PC-9 (cell line): ENCODE measurements around the gene ZFYVE9.

Experiments
- EZH2 ChIP-seq: fragments of 200-600 bp; sonication (generic); IDR thresholded peaks from 2 replicates; pipeline ENCODE4 v1.8.0; 2017; ENCODE audit warnings: antibody characterized with exemption, low read depth
- TF ChIP-seq, protein P1 (sequence below): fragments of 200-600 bp; sonication (generic); conservative IDR thresholded peaks from 2 replicates; pipeline ENCODE4 v1.6.1; 2017; ENCODE audit warnings: mixed run types, antibody characterized with exemption, mild to moderate bottlenecking, moderate library complexity

DNA sequence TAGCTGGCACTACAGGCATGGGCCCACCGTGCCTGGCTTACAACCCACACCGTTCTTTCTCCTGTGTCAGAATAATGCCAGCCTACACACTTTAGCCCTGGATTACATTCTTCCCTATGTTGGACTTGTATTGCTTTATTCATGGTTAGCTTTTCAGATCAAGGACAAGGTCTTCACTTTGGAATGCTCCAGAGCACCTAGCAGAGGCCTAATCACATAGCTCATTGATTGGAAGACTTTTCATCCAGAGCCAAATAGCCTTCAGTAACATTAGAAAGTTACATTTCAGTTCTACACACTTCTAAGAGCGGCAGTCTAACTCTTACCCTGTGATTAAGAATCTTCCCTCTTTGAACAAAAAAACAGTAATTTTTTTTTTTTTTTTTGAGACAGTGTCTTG is 29.4 kb upstream of the ZFYVE9 start:
- TF ChIP-seq, protein P1, sequence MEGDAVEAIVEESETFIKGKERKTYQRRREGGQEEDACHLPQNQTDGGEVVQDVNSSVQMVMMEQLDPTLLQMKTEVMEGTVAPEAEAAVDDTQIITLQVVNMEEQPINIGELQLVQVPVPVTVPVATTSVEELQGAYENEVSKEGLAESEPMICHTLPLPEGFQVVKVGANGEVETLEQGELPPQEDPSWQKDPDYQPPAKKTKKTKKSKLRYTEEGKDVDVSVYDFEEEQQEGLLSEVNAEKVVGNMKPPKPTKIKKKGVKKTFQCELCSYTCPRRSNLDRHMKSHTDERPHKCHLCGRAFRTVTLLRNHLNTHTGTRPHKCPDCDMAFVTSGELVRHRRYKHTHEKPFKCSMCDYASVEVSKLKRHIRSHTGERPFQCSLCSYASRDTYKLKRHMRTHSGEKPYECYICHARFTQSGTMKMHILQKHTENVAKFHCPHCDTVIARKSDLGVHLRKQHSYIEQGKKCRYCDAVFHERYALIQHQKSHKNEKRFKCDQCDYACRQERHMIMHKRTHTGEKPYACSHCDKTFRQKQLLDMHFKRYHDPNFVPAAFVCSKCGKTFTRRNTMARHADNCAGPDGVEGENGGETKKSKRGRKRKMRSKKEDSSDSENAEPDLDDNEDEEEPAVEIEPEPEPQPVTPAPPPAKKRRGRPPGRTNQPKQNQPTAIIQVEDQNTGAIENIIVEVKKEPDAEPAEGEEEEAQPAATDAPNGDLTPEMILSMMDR = no peak
- no peak for TF ChIP-seq EZH2
